SIG-M5 treated with dmso at 0.1 percent for 504 hours (cell line): ENCODE data around the gene CACNA1G.

Source experiments
- DNase-seq: peaks from one replicate; lab custom pipeline; 2025; ENCODE audit not compliant: unreplicated experiment; lab: John Stamatoyannopoulos, UW

CACNA1G gene

GRCh38 chr17:50585891-50586290 lies 25.4 kb downstream of the CACNA1G start:
- DNase-seq: no peak

- DNase-seq: no peak
Observed at GRCh38 chr17:50586421-50587247, 26.1 kb downstream of the CACNA1G start.

DNA sequence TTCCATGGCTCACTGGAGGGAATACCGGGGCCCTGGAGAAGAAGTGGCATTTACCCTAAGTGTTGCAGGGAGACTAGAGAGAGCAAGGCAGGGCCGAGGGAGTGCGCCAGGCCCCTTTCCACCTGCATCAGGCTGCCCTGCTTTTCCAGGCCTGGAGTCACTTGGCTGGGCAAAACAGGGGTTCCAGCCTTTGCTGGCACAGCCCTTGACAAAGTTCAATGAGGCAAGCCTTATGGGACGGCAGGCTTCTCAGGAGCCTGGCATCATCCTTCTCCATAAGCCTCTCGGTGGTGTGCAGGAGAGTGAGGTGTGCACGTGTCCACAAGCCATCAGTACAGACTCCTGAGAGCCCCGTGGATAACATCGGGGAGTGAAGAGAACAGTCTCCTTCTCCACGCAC lies 27.1 kb downstream of the CACNA1G start:
- DNase-seq: no peak

DNA sequence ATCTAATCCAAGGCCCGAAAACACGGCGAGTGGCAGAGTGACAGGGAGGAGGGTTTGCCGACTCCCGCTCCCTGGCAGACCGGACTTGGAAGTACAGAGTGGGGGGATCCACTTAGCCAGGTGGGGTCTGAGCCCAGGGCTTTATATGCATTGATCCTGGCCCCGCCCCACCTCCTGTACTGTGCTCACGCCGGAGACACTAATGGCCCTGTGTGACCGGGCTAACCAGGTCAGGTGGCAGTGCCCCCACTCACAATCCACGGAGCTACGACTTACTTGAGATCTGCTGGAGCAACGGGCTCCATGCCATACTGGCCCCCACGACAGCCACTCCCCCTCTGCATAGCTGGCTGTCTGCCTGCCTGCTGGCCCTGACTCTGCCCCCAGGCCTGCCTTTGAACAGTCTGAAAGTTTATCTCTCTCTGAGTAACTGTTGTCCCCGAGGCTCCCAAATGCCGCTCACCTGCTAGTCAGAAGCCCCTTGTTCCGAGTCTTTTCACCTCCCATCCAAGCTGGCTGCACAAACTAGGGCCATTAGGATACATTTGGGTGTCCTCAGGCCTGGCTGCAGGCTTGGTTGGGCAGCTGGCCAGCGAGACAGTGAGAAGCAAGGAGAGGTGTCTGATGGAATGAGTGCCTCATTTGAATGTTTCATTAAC lies 28.0 kb downstream of the CACNA1G start:
- DNase-seq: no peak

GRCh38 chr17:50589095-50589705 lies 28.7 kb downstream of the CACNA1G start:
- DNase-seq: no peak

- no peak for DNase-seq
Observed at GRCh38 chr17:50590946-50591737, 30.6 kb downstream of the CACNA1G start.

DNA sequence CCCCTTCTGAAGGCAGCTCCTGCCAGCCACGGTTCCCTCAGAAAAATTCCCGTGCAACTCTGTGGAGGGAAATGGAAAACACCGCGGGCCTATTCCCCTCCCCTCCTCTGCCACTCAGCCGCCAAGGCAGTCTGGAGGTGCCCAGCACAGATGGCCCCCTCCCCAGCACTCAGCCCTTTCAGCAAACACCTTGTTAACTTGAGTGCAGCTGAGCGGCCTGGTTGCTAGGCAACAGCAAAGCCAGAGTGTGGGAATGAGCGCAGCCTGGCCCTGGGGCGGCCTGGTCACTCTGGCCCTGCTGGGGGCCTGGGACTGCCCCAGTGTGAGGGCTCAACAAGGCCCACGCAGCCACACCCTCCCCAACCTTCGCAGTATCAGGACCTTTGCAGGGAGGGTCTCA lies 32.8 kb downstream of the CACNA1G start:
- no peak for DNase-seq

DNA sequence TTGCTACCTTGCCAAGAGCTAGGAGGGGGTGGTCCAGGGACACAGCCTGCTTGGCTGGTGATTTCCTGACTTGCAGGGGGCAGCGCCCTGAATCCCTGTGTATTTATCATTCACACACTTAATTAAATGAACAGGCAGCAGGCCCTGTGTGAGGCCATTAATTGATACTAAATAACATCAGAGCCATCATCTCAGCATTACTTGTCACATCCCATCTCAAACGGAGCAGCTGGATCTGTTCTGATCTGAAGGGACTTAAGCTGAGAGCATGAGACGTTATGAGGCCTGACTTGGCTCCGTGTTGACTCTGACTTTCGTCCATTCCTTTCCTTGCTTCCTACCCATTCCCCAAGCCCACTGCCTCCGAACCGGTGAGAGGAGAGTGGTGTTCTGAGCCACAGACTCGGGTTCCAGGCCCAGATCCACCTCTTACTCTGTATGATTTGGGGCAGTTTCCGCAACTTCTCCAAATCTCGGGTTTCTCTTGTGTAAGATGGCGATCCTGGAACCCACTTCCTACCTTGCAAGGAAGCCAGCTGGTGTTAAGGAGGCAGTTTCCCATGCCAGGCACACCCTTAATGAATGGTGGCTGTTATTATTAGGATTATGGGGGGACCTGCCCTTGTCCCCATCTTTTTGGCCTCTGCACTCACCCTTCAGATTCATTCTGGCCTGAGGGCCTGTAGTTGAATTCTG lies 33.8 kb downstream of the CACNA1G start:
- DNase-seq: no peak

- DNase-seq: no peak
Observed at GRCh38 chr17:50594892-50595291, 34.4 kb downstream of the CACNA1G start.

DNA sequence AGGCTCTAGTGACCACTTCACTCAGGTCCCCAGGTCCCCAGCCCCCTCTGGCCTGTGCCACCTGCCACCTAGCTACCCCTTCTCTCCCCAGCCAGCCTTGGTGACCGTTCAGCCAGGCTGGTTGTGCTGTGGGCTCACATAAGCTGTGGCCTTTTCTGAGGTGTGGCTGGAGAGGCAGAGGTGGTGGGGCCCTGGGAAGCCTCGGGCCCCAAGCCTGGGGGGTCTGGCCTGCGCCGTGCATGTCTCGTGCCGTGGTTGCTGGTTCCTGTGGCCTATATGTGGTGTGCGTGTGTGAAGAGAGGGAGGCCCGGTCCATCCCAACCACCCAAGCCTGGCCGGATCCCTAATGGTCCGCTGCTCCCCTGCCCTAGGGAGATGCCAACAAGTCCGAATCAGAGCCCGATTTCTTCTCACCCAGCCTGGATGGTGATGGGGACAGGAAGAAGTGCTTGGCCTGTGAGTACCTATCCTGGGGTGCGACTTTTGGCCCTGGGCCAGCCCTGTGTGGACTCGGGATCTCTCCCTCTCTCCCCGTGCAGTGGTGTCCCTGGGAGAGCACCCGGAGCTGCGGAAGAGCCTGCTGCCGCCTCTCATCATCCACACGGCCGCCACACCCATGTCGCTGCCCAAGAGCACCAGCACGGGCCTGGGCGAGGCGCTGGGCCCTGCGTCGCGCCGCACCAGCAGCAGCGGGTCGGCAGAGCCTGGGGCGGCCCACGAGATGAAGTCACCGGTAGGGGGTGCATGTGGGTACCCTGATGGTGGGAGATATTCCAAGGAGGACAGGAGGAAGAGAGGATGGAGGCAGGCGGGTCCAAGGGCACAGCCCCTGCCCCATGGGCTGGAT lies 35.9 kb downstream of the CACNA1G start:
- DNase-seq: no peak

- DNase-seq: no peak
Observed at GRCh38 chr17:50598487-50598886, 38.0 kb downstream of the CACNA1G start.

GRCh38 chr17:50599606-50600005 lies 39.1 kb downstream of the CACNA1G start:
- DNase-seq: no peak

DNA sequence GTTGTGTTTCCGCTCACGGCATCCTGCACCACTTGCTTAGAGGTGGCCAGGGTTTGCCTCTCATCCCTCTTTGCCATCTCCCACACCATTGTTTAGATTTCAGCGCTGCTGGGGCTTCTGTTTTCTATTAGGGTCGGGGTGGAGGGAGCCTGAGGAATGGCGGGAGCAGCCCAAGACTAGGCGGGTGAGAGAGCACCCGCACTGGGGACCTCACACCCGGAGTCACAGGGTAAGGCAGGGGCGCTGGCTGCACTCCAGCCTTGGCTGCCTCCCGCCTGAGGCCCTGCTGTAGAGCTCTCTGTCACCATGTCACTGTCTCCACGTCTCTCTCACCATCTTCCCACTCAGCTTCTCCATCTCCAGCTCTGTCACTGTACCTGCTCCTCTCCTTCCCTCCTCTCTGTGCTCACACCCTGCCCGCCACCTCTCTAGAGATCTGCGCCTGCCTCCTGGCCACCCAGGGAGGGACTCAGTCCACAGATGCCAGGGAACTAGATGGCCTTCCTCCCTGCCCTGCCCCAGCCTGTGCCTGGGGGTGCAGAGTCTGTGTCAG lies 41.4 kb downstream of the CACNA1G start:
- DNase-seq: no peak

GRCh38 chr17:50602836-50603235 lies 42.3 kb downstream of the CACNA1G start:
- no peak for DNase-seq

- DNase-seq: peak; percentile 21
Observed at GRCh38 chr17:50603340-50603739, 42.8 kb downstream of the CACNA1G start.

GRCh38 chr17:50604513-50604912 lies 44.0 kb downstream of the CACNA1G start:
- no peak for DNase-seq

DNA sequence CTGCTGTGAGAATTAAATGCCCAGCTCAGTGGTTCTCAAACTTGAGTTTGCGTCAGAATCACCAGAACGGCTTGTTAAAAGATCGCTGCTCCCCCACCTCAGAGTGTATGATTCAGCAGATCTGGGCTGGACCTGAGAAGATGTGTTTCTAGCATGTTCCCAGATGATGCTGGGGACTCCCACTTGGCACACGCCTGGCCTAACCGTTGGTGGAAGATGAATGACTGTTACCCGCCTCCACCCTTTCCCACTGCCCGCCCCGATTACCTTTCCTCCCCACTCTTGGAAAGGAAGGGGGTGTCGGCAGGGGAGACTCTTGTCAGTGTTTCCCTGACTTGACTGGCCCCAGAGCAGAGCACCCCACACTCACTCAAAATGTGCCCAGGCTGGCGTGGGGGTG lies 44.9 kb downstream of the CACNA1G start:
- no peak for DNase-seq

GRCh38 chr17:50607522-50608175 lies 47.1 kb downstream of the CACNA1G start:
- no peak for DNase-seq
